MCF 10A (cell line): ENCODE results near the gene CELSR1. TPM values are rescaled to one million over a fixed set of nuclear protein-coding genes. Genes with fewer than 3 reads are reported as not detected.

ENCODE experiments used
- BruUV-seq: library from RNA; stranded (reverse); fragments of 400-500 nt; replicated peaks from 2 replicates; lab custom pipeline; 2021; lab: Mats Ljungman, UMichigan
- CTCF ChIA-PET: fragments of 300-600 bp; sonication (Branson Sonifier 250); formaldehyde crosslinking; extraction: SDS; loops from one replicate; lab custom pipeline; 2021; ENCODE audit warnings: antibody characterized with exemption, inconsistent platforms; lab: Yijun Ruan, JAX
- POLR2A ChIA-PET: fragments of 300-600, 350-650 bp; sonication (Branson Sonifier 250); formaldehyde crosslinking; extraction: SDS; loops from one replicate; lab custom pipeline; 2020; ENCODE audit warnings: antibody characterized with exemption, inconsistent platforms; lab: Yijun Ruan, JAX
- DNase-seq: peaks from one replicate; pipeline ENCODE4 v3.0.0-alpha.2; 2018; ENCODE audit not compliant: unreplicated experiment
- H3K27ac Mint-ChIP-seq: one replicate; pipeline ENCODE4 v1.8.0; 2022; ENCODE audit warnings: mild to moderate bottlenecking, low read depth, mixed read lengths; ENCODE audit not compliant: unreplicated experiment
- H3K27me3 Mint-ChIP-seq: one replicate; pipeline ENCODE4 v1.8.0; 2022; ENCODE audit warnings: mixed read lengths; ENCODE audit not compliant: insufficient read depth, unreplicated experiment
- H3K36me3 Mint-ChIP-seq: one replicate; pipeline ENCODE4 v1.8.0; 2022; ENCODE audit warnings: mild to moderate bottlenecking, moderate library complexity, mixed read lengths; ENCODE audit not compliant: insufficient read depth, unreplicated experiment
- H3K4me1 Mint-ChIP-seq: one replicate; pipeline ENCODE4 v1.8.0; 2022; ENCODE audit warnings: mixed read lengths; ENCODE audit not compliant: insufficient read depth, unreplicated experiment
- H3K4me3 Mint-ChIP-seq: one replicate; pipeline ENCODE4 v1.8.0; 2022; ENCODE audit warnings: mild to moderate bottlenecking, moderate library complexity, mixed read lengths; ENCODE audit not compliant: unreplicated experiment
- H3K9me3 Mint-ChIP-seq: one replicate; pipeline ENCODE4 v1.8.0; 2022; ENCODE audit warnings: mixed read lengths; ENCODE audit not compliant: unreplicated experiment
- CTCF ChIP-seq: fragments of 200-600 bp; IDR thresholded peaks from one replicate; pipeline ENCODE4 v1.8.0; 2022; ENCODE audit warnings: antibody characterized with exemption, mild to moderate bottlenecking; ENCODE audit not compliant: unreplicated experiment
- intact Hi-C: fragments of 100-400 bp; cut with micrococcal nuclease; formaldehyde crosslinking; loops from 2 replicates; pipeline ENCODE4 v1.14.1; 2022
- total RNA-seq: library from RNA; stranded (reverse); gene quantifications from 2 replicates; pipeline ENCODE4 v1.2.3, GENCODE V29; 2022

The CELSR1 gene
- total RNA-seq, 1 experiment from 2014 or later = 49.1 TPM

- Mint-ChIP-seq H3K9me3 (no peaks in the 10 kb centered on the region), H3K4me3 (no peak overlapping the region), H3K27me3 (no peaks in the 10 kb centered on the region), H3K4me1 (no peaks in the 10 kb centered on the region), H3K36me3 (peaks cover 30% of the 10 kb centered on the region), H3K27ac (no peak overlapping the region)
- no peak for TF ChIP-seq CTCF
- no peak for DNase-seq
- intact Hi-C loops = no loop called here
- POLR2A ChIA-PET = no interaction called here
- BruUV-seq = no TSS peak
- CTCF ChIA-PET = interaction anchor here (0.7 to 1.3 kb wide), 2 partner anchors 146 to 178 kb away, joined by 3 read pairs; no protein-coding TSS in a partner anchor
These were observed 172.9 kb downstream of the CELSR1 start for GRCh38 chr22:46364341-46365165.

- BruUV-seq = no TSS peak
- intact Hi-C loops = no loop called here
- no peak for TF ChIP-seq CTCF
- H3K27ac Mint-ChIP-seq = no peak overlapping the region
- DNase-seq = no peak
- ChIA-PET CTCF (no interaction called here), POLR2A (no interaction called here)
- no peaks in the 10 kb centered on the region for H3K4me1 Mint-ChIP-seq
- no peaks in the 10 kb centered on the region for H3K9me3 Mint-ChIP-seq
- no peaks in the 10 kb centered on the region for H3K27me3 Mint-ChIP-seq
- H3K36me3 Mint-ChIP-seq = peaks cover 35% of the 10 kb centered on the region
- no peak overlapping the region for H3K4me3 Mint-ChIP-seq
These were observed 173.7 kb downstream of the CELSR1 start for GRCh38 chr22:46363611-46364321.

- no peak for DNase-seq
- Mint-ChIP-seq H3K4me1 (no peaks in the 10 kb centered on the region), H3K4me3 (no peak overlapping the region), H3K36me3 (peaks cover 36% of the 10 kb centered on the region), H3K9me3 (no peaks in the 10 kb centered on the region), H3K27ac (no peak overlapping the region), H3K27me3 (no peaks in the 10 kb centered on the region)
- BruUV-seq = no TSS peak
- CTCF ChIA-PET = interaction anchor here (0.6 to 1.0 kb wide), 3 partner anchors 8 to 179 kb away, joined by 3 to 4 read pairs (median 3); no protein-coding TSS in a partner anchor
- POLR2A ChIA-PET = no interaction called here
- intact Hi-C loops = no loop called here
- no peak for TF ChIP-seq CTCF
These were observed 174.4 kb downstream of the CELSR1 start for GRCh38 chr22:46362934-46363515.
